ENCODE results near the gene CLPSL2. TPM values are rescaled to one million over a fixed set of nuclear protein-coding genes. Genes with fewer than 3 reads are reported as not detected.

The CLPSL2 gene
- total and polyA plus RNA-seq, 10 of the 15 experiments (the other 5 are each of a cell fraction or from before 2014, with no cell fraction given), result 0.32 to 1.3 TPM; not detected in 8

DNA sequence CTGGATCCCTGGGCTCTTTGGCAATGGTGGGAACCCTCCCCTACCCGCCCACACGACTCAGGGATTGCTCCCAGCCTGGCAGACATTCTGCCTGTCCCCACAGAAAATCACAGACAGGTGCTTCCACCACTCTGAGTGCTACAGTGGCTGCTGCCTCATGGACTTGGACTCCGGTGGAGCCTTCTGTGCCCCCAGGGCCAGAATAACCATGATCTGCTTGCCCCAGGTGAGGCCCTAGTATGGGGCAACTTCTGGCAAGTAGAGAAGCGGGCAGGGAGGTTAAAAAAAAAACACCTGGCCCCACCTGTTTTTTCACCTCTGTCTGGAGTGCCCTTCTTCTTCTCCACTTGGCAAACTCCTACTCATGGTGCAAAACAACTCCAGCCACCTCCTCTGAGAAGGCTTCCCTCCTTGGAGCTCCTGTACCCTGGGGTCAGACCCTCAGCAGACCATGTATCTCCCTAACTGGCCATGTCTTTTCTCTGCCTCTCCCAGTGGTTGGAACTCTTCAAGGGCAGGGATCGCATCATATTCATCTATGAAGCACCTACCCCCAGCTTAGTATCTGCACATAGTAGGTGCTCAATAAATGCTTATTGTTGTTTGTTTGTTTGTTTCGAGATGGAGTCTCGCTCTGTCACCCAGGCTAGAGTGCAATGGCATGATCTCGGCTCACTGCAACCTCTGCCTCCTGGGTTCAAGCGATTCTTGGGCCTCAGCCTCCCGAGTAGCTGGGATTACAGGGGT lies 1.1 kb downstream of the CLPSL2 start:
- no peak for FAIRE-seq
- no peaks in the 10 kb centered on the region for H3K9me3 ChIP-seq (replicated peaks; ENCODE audit: control insufficient read depth, insufficient read depth, low read length)
- ChIA-PET SMC1A (ENCODE audit: uncharacterized antibody, unreplicated experiment) (no interaction called here), RAD21 (ENCODE audit: unreplicated experiment) (no interaction called here), POLR2A (no interaction called here), CTCF (no interaction called here)
- H3K9ac ChIP-seq (ENCODE audit: control insufficient read depth, insufficient read depth, low read length), result no peak overlapping the region
- H3K4me3 ChIP-seq, result no peak overlapping the region
- ATAC-seq, result no peak
- H3K27ac ChIP-seq (ENCODE audit: control insufficient read depth, insufficient read depth), result no peak overlapping the region
- intact Hi-C loops (cut with micrococcal nuclease; ENCODE audit: unreplicated experiment) (no loop called here), in situ Hi-C loops (cut with MboI) (no loop called here)
- H3K4me1 ChIP-seq (ENCODE audit: control insufficient read depth, insufficient read depth, low read length), result no peaks in the 10 kb centered on the region
- 86% methylated on average over 10 of the region's 10 CpGs for WGBS (ENCODE audit: insufficient coverage, insufficient replicate concordance, low lambda C conversion rate, missing lambda C conversion rate)
- H3K27me3 ChIP-seq (replicated peaks in 1 of 2; ENCODE audit: control insufficient read depth in 2 of 2, insufficient read depth in 2 of 2, low read length in 1 of 2), result no peaks in the 10 kb centered on the region; a peak in 1 of 4 replicates
- no peaks in the 10 kb centered on the region for H3K36me3 ChIP-seq (ENCODE audit: control insufficient read depth in 2 of 2, insufficient read depth in 2 of 2, low read length in 1 of 2)
- no peak for DNase-seq (ENCODE audit: low read depth, low spot score)
- H4K20me1 ChIP-seq (ENCODE audit: control insufficient read depth, insufficient read depth), result no peaks in the 10 kb centered on the region
- no peak overlapping the region for H3K4me2 ChIP-seq (ENCODE audit: control insufficient read depth, insufficient read depth)
- no TSS peak for BruUV-seq (replicated peaks)
- no peaks in the 10 kb centered on the region for H3K79me2 ChIP-seq (ENCODE audit: control insufficient read depth, insufficient read depth, low read length)
- TF ChIP-seq NFYB (IDR thresholded peaks at IDR 0.05; ENCODE audit: insufficient read depth, low read depth, low read length) (no peak), NRF1 (conservative IDR thresholded peaks at IDR 0.05; ENCODE audit: low read depth, low read length) (no peak), HDAC2 (IDR thresholded peaks at IDR 0.05) (no peak), MTA3 (IDR thresholded peaks at IDR 0.05; ENCODE audit: borderline replicate concordance, low read length) (no peak)
- no peak overlapping the region for H2AFZ ChIP-seq (ENCODE audit: control insufficient read depth, low read depth, low read length)

- Histone ChIP-seq H3K27me3 (replicated peaks in 1 of 2; ENCODE audit: control insufficient read depth in 2 of 2, insufficient read depth in 2 of 2, low read length in 1 of 2) (no peaks in the 10 kb centered on the region; a peak in 1 of 4 replicates), H3K4me1 (ENCODE audit: control insufficient read depth, insufficient read depth, low read length) (no peaks in the 10 kb centered on the region), H3K27ac (ENCODE audit: control insufficient read depth, insufficient read depth) (no peak overlapping the region), H2AFZ (ENCODE audit: control insufficient read depth, low read depth, low read length) (no peak overlapping the region), H3K4me3 (no peak overlapping the region), H3K79me2 (ENCODE audit: control insufficient read depth, insufficient read depth, low read length) (no peaks in the 10 kb centered on the region), H3K9me3 (replicated peaks; ENCODE audit: control insufficient read depth, insufficient read depth, low read length) (no peaks in the 10 kb centered on the region), H3K9ac (ENCODE audit: control insufficient read depth, insufficient read depth, low read length) (no peak overlapping the region), H4K20me1 (ENCODE audit: control insufficient read depth, insufficient read depth) (no peaks in the 10 kb centered on the region), H3K4me2 (ENCODE audit: control insufficient read depth, insufficient read depth) (no peak overlapping the region), H3K36me3 (ENCODE audit: control insufficient read depth in 2 of 2, insufficient read depth in 2 of 2, low read length in 1 of 2) (no peaks in the 10 kb centered on the region)
- in situ Hi-C loops (cut with MboI), result no loop called here
- RAD21 ChIA-PET (ENCODE audit: unreplicated experiment), result no interaction called here
- SMC1A ChIA-PET (ENCODE audit: uncharacterized antibody, unreplicated experiment), result no interaction called here
- 88% methylated on average over 2 of the region's 2 CpGs for WGBS (ENCODE audit: insufficient coverage, insufficient replicate concordance, low lambda C conversion rate, missing lambda C conversion rate)
- no peak for DNase-seq (ENCODE audit: low read depth, low spot score)
- TF ChIP-seq BMI1 (IDR thresholded peaks at IDR 0.05; ENCODE audit: borderline replicate concordance) (no peak), ZNF622 (IDR thresholded peaks at IDR 0.05) (no peak), CHD1 (IDR thresholded peaks at IDR 0.05; ENCODE audit: low read depth, low read length) (no peak), TAF1 (IDR thresholded peaks at IDR 0.05; ENCODE audit: borderline replicate concordance, low read depth, low read length) (no peak), IRF4 (IDR thresholded peaks at IDR 0.05; ENCODE audit: low read depth, low read length) (no peak), MEF2B (IDR thresholded peaks at IDR 0.05; ENCODE audit: partially characterized antibody, poor library complexity, severe bottlenecking) (no peak), MTA2 (IDR thresholded peaks at IDR 0.05; ENCODE audit: low read depth) (no peak)
- TF ChIP-seq, protein P1, sequence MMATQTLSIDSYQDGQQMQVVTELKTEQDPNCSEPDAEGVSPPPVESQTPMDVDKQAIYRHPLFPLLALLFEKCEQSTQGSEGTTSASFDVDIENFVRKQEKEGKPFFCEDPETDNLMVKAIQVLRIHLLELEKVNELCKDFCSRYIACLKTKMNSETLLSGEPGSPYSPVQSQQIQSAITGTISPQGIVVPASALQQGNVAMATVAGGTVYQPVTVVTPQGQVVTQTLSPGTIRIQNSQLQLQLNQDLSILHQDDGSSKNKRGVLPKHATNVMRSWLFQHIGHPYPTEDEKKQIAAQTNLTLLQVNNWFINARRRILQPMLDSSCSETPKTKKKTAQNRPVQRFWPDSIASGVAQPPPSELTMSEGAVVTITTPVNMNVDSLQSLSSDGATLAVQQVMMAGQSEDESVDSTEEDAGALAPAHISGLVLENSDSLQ (IDR thresholded peaks at IDR 0.05), result no peak
- TF ChIP-seq, protein P2, sequence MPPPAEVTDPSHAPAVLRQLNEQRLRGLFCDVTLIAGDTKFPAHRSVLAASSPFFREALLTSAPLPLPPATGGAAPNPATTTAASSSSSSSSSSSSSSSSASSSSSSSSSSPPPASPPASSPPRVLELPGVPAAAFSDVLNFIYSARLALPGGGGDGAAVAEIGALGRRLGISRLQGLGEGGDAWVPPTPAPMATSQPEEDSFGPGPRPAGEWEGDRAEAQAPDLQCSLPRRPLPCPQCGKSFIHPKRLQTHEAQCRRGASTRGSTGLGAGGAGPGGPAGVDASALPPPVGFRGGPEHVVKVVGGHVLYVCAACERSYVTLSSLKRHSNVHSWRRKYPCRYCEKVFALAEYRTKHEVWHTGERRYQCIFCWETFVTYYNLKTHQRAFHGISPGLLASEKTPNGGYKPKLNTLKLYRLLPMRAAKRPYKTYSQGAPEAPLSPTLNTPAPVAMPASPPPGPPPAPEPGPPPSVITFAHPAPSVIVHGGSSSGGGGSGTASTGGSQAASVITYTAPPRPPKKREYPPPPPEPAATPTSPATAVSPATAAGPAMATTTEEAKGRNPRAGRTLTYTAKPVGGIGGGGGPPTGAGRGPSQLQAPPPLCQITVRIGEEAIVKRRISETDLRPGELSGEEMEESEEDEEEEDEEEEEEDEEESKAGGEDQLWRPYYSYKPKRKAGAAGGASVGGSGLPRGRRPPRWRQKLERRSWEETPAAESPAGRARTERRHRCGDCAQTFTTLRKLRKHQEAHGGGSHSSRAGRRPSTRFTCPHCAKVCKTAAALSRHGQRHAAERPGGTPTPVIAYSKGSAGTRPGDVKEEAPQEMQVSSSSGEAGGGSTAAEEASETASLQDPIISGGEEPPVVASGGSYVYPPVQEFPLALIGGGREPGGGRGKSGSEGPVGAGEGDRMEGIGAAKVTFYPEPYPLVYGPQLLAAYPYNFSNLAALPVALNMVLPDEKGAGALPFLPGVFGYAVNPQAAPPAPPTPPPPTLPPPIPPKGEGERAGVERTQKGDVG (CRISPR knock-in tag; IDR thresholded peaks at IDR 0.05), result no peak
- POLR2A ChIA-PET, result no interaction called here
- no peak for FAIRE-seq
- intact Hi-C loops (cut with micrococcal nuclease; ENCODE audit: unreplicated experiment), result no loop called here
- ATAC-seq, result no peak
- CTCF ChIA-PET, result no interaction called here
- BruUV-seq (replicated peaks), result no TSS peak
Measured at GRCh38 chr6:35778437-35778836, 2.0 kb downstream of the CLPSL2 start.
